CD14-positive monocyte (primary cell): Measurements from ENCODE around the gene COQ7. TPM values are rescaled to one million over a fixed set of nuclear protein-coding genes. Genes with fewer than 3 reads are reported as not detected.

Experiments used
- DNase-seq, 3 donors: peaks; one replicate each; pipeline ENCODE4 v3.0.0-alpha.2; 2011 to 2022
- H2AFZ ChIP-seq: 2 replicates; pipeline ENCODE4 v1.6.0; 2012; ENCODE audit warnings: mild to moderate bottlenecking, low read depth, low read length, inconsistent platforms; ENCODE audit not compliant: insufficient read depth, poor library complexity, severe bottlenecking
- H3K27ac ChIP-seq, 2 donors: 1 replicate in 1 of 2; 2 replicates in 1 of 2; pipeline ENCODE4 v1.5.1; 2012 to 2013; ENCODE audit warnings: low read length in 2 of 2, control low read depth in 1 of 2, inconsistent platforms in 1 of 2, low read depth in 1 of 2, mild to moderate bottlenecking in 1 of 2
- H3K27me3 ChIP-seq, 2 donors: one replicate each; pipeline versions ENCODE4 v1.6.0 to v1.6.1; 2011 to 2013; ENCODE audit warnings: low read length in 2 of 2; ENCODE audit not compliant: control insufficient read depth in 2 of 2, insufficient read depth in 2 of 2
- H3K36me3 ChIP-seq, 2 donors: replicated peaks in 1 of 2; 1 replicate in 1 of 2; 2 replicates in 1 of 2; pipeline versions ENCODE4 v1.5.1 to v1.6.1; 2012 to 2013; ENCODE audit warnings: low read length in 2 of 2, control low read depth in 1 of 2, inconsistent platforms in 1 of 2, mild to moderate bottlenecking in 1 of 2; ENCODE audit not compliant: insufficient read depth in 2 of 2, control insufficient read depth in 1 of 2
- H3K4me1 ChIP-seq, 2 donors: 1 replicate in 1 of 2; 2 replicates in 1 of 2; pipeline versions ENCODE4 v1.5.1 to v1.6.1; 2012 to 2013; ENCODE audit warnings: low read length in 2 of 2, control low read depth in 1 of 2, inconsistent platforms in 1 of 2, mild to moderate bottlenecking in 1 of 2, moderate library complexity in 1 of 2; ENCODE audit not compliant: insufficient read depth in 2 of 2, control insufficient read depth in 1 of 2
- H3K4me2 ChIP-seq: replicated peaks from 2 replicates; pipeline ENCODE3; 2012; ENCODE audit warnings: low read length, moderate library complexity, mild to moderate bottlenecking; ENCODE audit not compliant: poor library complexity, severe bottlenecking; ENCODE audit errors: extremely low read depth
- H3K4me3 ChIP-seq, 3 experiments: fragments of 200-600 bp in 1 of 3; sonication (generic) in 1 of 3; replicated peaks in 1 of 3; 1 replicate in 2 of 3; 2 replicates in 1 of 3; pipeline ENCODE4 v1.5.1; 2011 to 2013; ENCODE audit warnings: low read length in 3 of 3, mild to moderate bottlenecking in 3 of 3, control low read depth in 2 of 3, low read depth in 2 of 3, inconsistent platforms in 1 of 3, moderate library complexity in 1 of 3
- H3K79me2 ChIP-seq: 2 replicates; pipeline ENCODE4 v1.6.0; 2012; ENCODE audit warnings: mild to moderate bottlenecking, control low read depth, inconsistent platforms, low read length, moderate library complexity; ENCODE audit not compliant: insufficient read depth
- H3K9ac ChIP-seq: 2 replicates; pipeline ENCODE4 v1.6.0; 2017; ENCODE audit warnings: low read length, mild to moderate bottlenecking; ENCODE audit not compliant: insufficient read depth, poor library complexity, severe bottlenecking
- H3K9me3 ChIP-seq, 2 donors: replicated peaks in 1 of 2; 1 replicate in 1 of 2; 2 replicates in 1 of 2; pipeline versions ENCODE4 v1.5.1 to v1.6.1; 2012 to 2013; ENCODE audit warnings: low read length in 2 of 2, control low read depth in 1 of 2; ENCODE audit not compliant: control insufficient read depth in 1 of 2, insufficient read depth in 1 of 2
- H4K20me1 ChIP-seq: 2 replicates; pipeline ENCODE4 v1.6.0; 2012; ENCODE audit warnings: mild to moderate bottlenecking, low read length, control low read depth, moderate library complexity; ENCODE audit not compliant: insufficient read depth
- H3K27ac Mint-ChIP-seq, 7 donors: one replicate each; pipeline ENCODE4 v1.8.0; 2020; ENCODE audit warnings: mild to moderate bottlenecking in 7 of 7, mixed read lengths in 7 of 7, moderate library complexity in 6 of 7, inconsistent platforms in 2 of 7
- H3K27me3 Mint-ChIP-seq, 3 donors: one replicate each; pipeline ENCODE4 v1.8.0; 2021 to 2022; ENCODE audit warnings: low read depth in 3 of 3, mild to moderate bottlenecking in 3 of 3, mixed read lengths in 3 of 3, moderate library complexity in 3 of 3, inconsistent platforms in 1 of 3
- H3K36me3 Mint-ChIP-seq, 2 donors: one replicate each; pipeline ENCODE4 v1.8.0; 2020; ENCODE audit warnings: mixed read lengths in 2 of 2, inconsistent platforms in 1 of 2, mild to moderate bottlenecking in 1 of 2
- H3K4me1 Mint-ChIP-seq: one replicate; pipeline ENCODE4 v1.8.0; 2020; ENCODE audit warnings: mild to moderate bottlenecking, mixed read lengths
- H3K4me3 Mint-ChIP-seq, 2 donors: one replicate each; pipeline ENCODE4 v1.8.0; 2020; ENCODE audit warnings: mild to moderate bottlenecking in 2 of 2, mixed read lengths in 2 of 2, moderate library complexity in 1 of 2
- H3K9me3 Mint-ChIP-seq, 7 donors: one replicate each; pipeline ENCODE4 v1.8.0; 2020 to 2022; ENCODE audit warnings: mixed read lengths in 7 of 7, mild to moderate bottlenecking in 6 of 7, moderate library complexity in 6 of 7, inconsistent platforms in 2 of 7
- WGBS: methylation state at CpG from one replicate; pipeline ENCODE4 v1.1.5; 2013; ENCODE audit warnings: missing lambda C conversion rate; ENCODE audit not compliant: insufficient coverage; 5-methylcytosine and 5-hydroxymethylcytosine counted together
- intact Hi-C, 2 donors: fragments of 100-400 bp; cut with micrococcal nuclease; formaldehyde crosslinking; loops; one replicate each; pipeline versions ENCODE4 v1.15.0 to v1.15.1; 2023
- polyA plus RNA-seq, 3 donors: library from polyadenylated mRNA; depleted of rRNA in 1 of 3; unstranded in 2 of 3; stranded (reverse) in 1 of 3; fragments of 300-500 nt in 2 of 3; fragments of >200 nt in 1 of 3; fragmentation: Illumina TruSeq in 2 of 3; gene quantifications; 1 replicate in 2 of 3; 2 replicates in 1 of 3; pipeline ENCODE4 v1.2.3, GENCODE V29; 2012 to 2021
- TF ChIP-seq, protein P1 (sequence below): fragments of 200-600 bp; IDR thresholded peaks from one replicate; pipeline ENCODE4 v1.8.0; 2022; ENCODE audit warnings: antibody characterized with exemption, mild to moderate bottlenecking

The COQ7 gene
- polyA plus RNA-seq, 3 donors, result 6.5 to 13.3 (median 12.2) TPM

DNA sequence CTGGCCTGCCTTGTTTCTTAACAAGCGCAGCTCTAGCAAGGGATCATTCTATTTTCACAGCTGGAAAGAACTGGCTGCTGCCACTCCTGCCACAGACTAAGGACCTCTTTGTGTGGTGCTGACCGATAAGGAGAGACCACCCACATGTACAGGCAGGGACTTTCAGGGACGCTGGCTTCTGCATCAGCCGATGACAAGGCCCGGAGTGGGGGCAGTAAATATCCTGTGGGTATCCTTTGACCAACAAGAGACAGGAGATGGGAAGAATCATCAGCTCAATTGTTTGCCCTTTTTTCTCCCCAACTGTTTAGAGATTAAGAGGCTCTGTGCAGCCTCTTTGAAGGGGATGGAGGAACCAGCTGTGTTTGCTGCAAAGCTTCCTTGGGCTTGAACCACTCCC lies 37.2 kb downstream of the COQ7 start:
- H3K4me2 ChIP-seq, result no peak overlapping the region
- peaks cover 3 to 4% (median 3%) of the 10 kb centered on the region in 3 donors for H3K27me3 Mint-ChIP-seq
- peaks cover 0 to 4% (median 0%) of the 10 kb centered on the region in 7 donors for H3K9me3 Mint-ChIP-seq
- 95% methylated on average over 3 of the region's 5 CpGs for WGBS
- no peak overlapping the region for H3K4me3 Mint-ChIP-seq
- H3K27ac ChIP-seq, result no peak overlapping the region
- H2AFZ ChIP-seq, result no peak overlapping the region
- H3K36me3 Mint-ChIP-seq, result no peaks in the 10 kb centered on the region
- peaks cover 38 to 40% of the 10 kb centered on the region in 2 donors for H3K4me1 ChIP-seq
- DNase-seq, result no peak
- H3K9me3 ChIP-seq, result no peaks in the 10 kb centered on the region
- H3K9ac ChIP-seq, result no peak overlapping the region
- H3K36me3 ChIP-seq, result no peaks in the 10 kb centered on the region
- H4K20me1 ChIP-seq, result no peaks in the 10 kb centered on the region
- no peak overlapping the region for H3K4me3 ChIP-seq
- H3K79me2 ChIP-seq, result no peaks in the 10 kb centered on the region
- TF ChIP-seq, protein P1, sequence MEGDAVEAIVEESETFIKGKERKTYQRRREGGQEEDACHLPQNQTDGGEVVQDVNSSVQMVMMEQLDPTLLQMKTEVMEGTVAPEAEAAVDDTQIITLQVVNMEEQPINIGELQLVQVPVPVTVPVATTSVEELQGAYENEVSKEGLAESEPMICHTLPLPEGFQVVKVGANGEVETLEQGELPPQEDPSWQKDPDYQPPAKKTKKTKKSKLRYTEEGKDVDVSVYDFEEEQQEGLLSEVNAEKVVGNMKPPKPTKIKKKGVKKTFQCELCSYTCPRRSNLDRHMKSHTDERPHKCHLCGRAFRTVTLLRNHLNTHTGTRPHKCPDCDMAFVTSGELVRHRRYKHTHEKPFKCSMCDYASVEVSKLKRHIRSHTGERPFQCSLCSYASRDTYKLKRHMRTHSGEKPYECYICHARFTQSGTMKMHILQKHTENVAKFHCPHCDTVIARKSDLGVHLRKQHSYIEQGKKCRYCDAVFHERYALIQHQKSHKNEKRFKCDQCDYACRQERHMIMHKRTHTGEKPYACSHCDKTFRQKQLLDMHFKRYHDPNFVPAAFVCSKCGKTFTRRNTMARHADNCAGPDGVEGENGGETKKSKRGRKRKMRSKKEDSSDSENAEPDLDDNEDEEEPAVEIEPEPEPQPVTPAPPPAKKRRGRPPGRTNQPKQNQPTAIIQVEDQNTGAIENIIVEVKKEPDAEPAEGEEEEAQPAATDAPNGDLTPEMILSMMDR, result no peak
- intact Hi-C loops, result no loop called here
- peaks cover 39% of the 10 kb centered on the region for H3K4me1 Mint-ChIP-seq
- H3K27ac Mint-ChIP-seq, result peak overlapping the region in 1 of 7 donors; percentile 26
- H3K27me3 ChIP-seq, result no peaks in the 10 kb centered on the region

DNA sequence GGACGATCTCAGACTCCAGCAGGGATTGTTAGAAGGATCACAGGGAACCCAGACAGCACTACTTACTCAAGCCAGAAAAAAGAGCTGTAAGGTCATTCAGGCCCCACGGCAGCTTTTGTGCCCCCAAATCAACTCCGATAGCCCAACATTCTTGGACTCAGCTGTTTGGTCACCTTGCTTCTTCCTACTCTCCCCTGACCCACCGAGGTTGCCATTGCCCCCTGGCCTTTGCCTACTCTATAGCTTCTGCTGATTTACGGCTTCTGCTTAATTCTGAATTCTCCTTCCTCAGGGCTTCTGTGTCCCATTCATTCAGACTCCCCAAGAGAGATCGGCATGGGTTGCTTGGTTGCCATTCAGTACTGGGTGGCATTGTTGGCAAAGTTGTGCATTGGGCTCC lies 37.7 kb downstream of the COQ7 start:
- Histone ChIP-seq H4K20me1 (no peaks in the 10 kb centered on the region), H3K79me2 (no peaks in the 10 kb centered on the region), H3K27me3 (no peaks in the 10 kb centered on the region), H3K4me2 (no peak overlapping the region), H3K36me3 (no peaks in the 10 kb centered on the region), H2AFZ (peak overlapping the region; percentile 3), H3K4me1 (peaks cover 38 to 40% of the 10 kb centered on the region in 2 donors), H3K9ac (no peak overlapping the region), H3K9me3 (no peaks in the 10 kb centered on the region), H3K27ac (no peak overlapping the region), H3K4me3 (no peak overlapping the region)
- Mint-ChIP-seq H3K9me3 (peaks cover 0 to 1% (median 0%) of the 10 kb centered on the region in 7 donors), H3K27me3 (peaks cover 3 to 4% (median 4%) of the 10 kb centered on the region in 3 donors), H3K36me3 (no peaks in the 10 kb centered on the region), H3K4me3 (no peak overlapping the region), H3K27ac (no peak overlapping the region), H3K4me1 (peaks cover 39% of the 10 kb centered on the region)
- TF ChIP-seq, protein P1, result no peak
- no peak for DNase-seq
- intact Hi-C loops, result no loop called here
- 100% methylated on average over 5 of the region's 6 CpGs for WGBS
